DMS114 treated with DMSO at 0.1 percent for 48 hours (cell line): ENCODE data around the gene RITA1.
A peak's percentile ranks its signal among the peaks of the same experiment; 100 is the strongest.

Source experiments
- DNase-seq: peaks from one replicate; lab custom pipeline; 2025; ENCODE audit not compliant: unreplicated experiment; lab: John Stamatoyannopoulos, UW

The RITA1 gene

GRCh38 chr12:113152835-113153814, 32.4 kb upstream of the RITA1 start:
- peak; percentile 72 for DNase-seq

- no peak for DNase-seq
Measured at GRCh38 chr12:113154351-113154973, 31.1 kb upstream of the RITA1 start.

- no peak for DNase-seq
Measured at GRCh38 chr12:113155060-113155459, 30.5 kb upstream of the RITA1 start.

GRCh38 chr12:113155646-113156045, 29.9 kb upstream of the RITA1 start:
- no peak for DNase-seq

- DNase-seq: no peak
Measured at GRCh38 chr12:113157218-113157859, 28.2 kb upstream of the RITA1 start.

- no peak for DNase-seq
Measured at GRCh38 chr12:113158439-113159203, 26.9 kb upstream of the RITA1 start.

- DNase-seq: no peak
Measured at GRCh38 chr12:113159937-113160336, 25.6 kb upstream of the RITA1 start.

- peak; percentile 26 for DNase-seq
Measured at GRCh38 chr12:113161415-113162016, 24.0 kb upstream of the RITA1 start.

- no peak for DNase-seq
Measured at GRCh38 chr12:113162102-113163029, 23.2 kb upstream of the RITA1 start.

- no peak for DNase-seq
Measured at GRCh38 chr12:113163030-113163360, 22.5 kb upstream of the RITA1 start.

GRCh38 chr12:113164014-113164413, 21.5 kb upstream of the RITA1 start:
- no peak for DNase-seq

- DNase-seq: no peak
Measured at GRCh38 chr12:113165521-113166450, 19.7 kb upstream of the RITA1 start.

- no peak for DNase-seq
Measured at GRCh38 chr12:113167868-113168267, 17.7 kb upstream of the RITA1 start.

GRCh38 chr12:113169697-113170096, 15.8 kb upstream of the RITA1 start:
- no peak for DNase-seq

GRCh38 chr12:113170457-113170856, 15.1 kb upstream of the RITA1 start:
- DNase-seq: no peak

- no peak for DNase-seq
Measured at GRCh38 chr12:113170926-113171325, 14.6 kb upstream of the RITA1 start.

GRCh38 chr12:113171543-113171942, 14.0 kb upstream of the RITA1 start:
- no peak for DNase-seq

GRCh38 chr12:113172185-113172584, 13.3 kb upstream of the RITA1 start:
- DNase-seq: no peak
